ENCODE data around the gene ZNF317.

Gene ZNF317

GRCh38 chr19:9148697-9149096 lies 8.5 kb downstream of the ZNF317 start:
- Histone ChIP-seq H3K4me1 (no peaks in the 10 kb centered on the region), H3K36me3 (peaks cover 18% of the 10 kb centered on the region), H3K27me3 (no peaks in the 10 kb centered on the region), H3K9me3 (peaks cover 16% of the 10 kb centered on the region; the same call in 1 of the 2 replicates), H3K4me3 (ENCODE audit: low read depth, low read length) (no peak overlapping the region)
- DNase-seq = no peak
- TF ChIP-seq CTCF (IDR thresholded peaks at IDR 0.05; ENCODE audit: low read depth, low read length) = no peak

GRCh38 chr19:9149997-9150396 lies 9.8 kb downstream of the ZNF317 start:
- peaks cover 19% of the 10 kb centered on the region for H3K36me3 ChIP-seq

GRCh38 chr19:9150650-9151049 lies 10.5 kb downstream of the ZNF317 start:
- no peaks in the 10 kb centered on the region for H3K27me3 ChIP-seq
- peaks cover 25% of the 10 kb centered on the region for H3K36me3 ChIP-seq
- DNase-seq = no peak
- peaks cover 2% of the 10 kb centered on the region; the same call in 1 of the 2 replicates for H3K9me3 ChIP-seq
- no peak for TF ChIP-seq CTCF (IDR thresholded peaks at IDR 0.05; ENCODE audit: low read depth, low read length)
- H3K4me1 ChIP-seq = no peaks in the 10 kb centered on the region
- H3K4me3 ChIP-seq (ENCODE audit: low read depth, low read length) = no peak overlapping the region

More at GRCh38 chr19:9149997-9150396, 9.8 kb downstream of the ZNF317 start:
- TF ChIP-seq CTCF (IDR thresholded peaks at IDR 0.05; ENCODE audit: low read depth, low read length) = no peak
- no peaks in the 10 kb centered on the region for H3K4me1 ChIP-seq
- DNase-seq = no peak
- no peak overlapping the region for H3K4me3 ChIP-seq (ENCODE audit: low read depth, low read length)
- H3K9me3 ChIP-seq = peaks cover 9% of the 10 kb centered on the region; the same call in 1 of the 2 replicates
- H3K27me3 ChIP-seq = no peaks in the 10 kb centered on the region

- DNase-seq = no peak
- H3K9me3 ChIP-seq = peaks cover 2% of the 10 kb centered on the region; the same call in 1 of the 2 replicates
- no peaks in the 10 kb centered on the region for H3K4me1 ChIP-seq
- no peak for TF ChIP-seq CTCF (IDR thresholded peaks at IDR 0.05; ENCODE audit: low read depth, low read length)
- no peaks in the 10 kb centered on the region for H3K27me3 ChIP-seq
- H3K36me3 ChIP-seq = peaks cover 33% of the 10 kb centered on the region
- no peak overlapping the region for H3K4me3 ChIP-seq (ENCODE audit: low read depth, low read length)
Observed at GRCh38 chr19:9151367-9151766, 11.2 kb downstream of the ZNF317 start.

GRCh38 chr19:9155591-9155990 lies 15.4 kb downstream of the ZNF317 start:
- H3K9me3 ChIP-seq = 0 out of 2 replicates have a peak, but pooled peaks cover 2% of the 10 kb centered on the region
- TF ChIP-seq CTCF (IDR thresholded peaks at IDR 0.05; ENCODE audit: low read depth, low read length) = no peak

GRCh38 chr19:9156304-9156703 lies 16.1 kb downstream of the ZNF317 start:
- H3K36me3 ChIP-seq = peaks cover 65% of the 10 kb centered on the region
- no peak overlapping the region for H3K4me3 ChIP-seq (ENCODE audit: low read depth, low read length)
- H3K27me3 ChIP-seq = no peaks in the 10 kb centered on the region
- no peak for TF ChIP-seq CTCF (IDR thresholded peaks at IDR 0.05; ENCODE audit: low read depth, low read length)
- DNase-seq = no peak
- H3K9me3 ChIP-seq = 0 out of 2 replicates have a peak, but pooled peaks cover 1% of the 10 kb centered on the region
- no peaks in the 10 kb centered on the region for H3K4me1 ChIP-seq

More at GRCh38 chr19:9155591-9155990, 15.4 kb downstream of the ZNF317 start:
- Histone ChIP-seq H3K27me3 (no peaks in the 10 kb centered on the region), H3K4me3 (ENCODE audit: low read depth, low read length) (no peak overlapping the region), H3K36me3 (peaks cover 58% of the 10 kb centered on the region), H3K4me1 (no peaks in the 10 kb centered on the region)
- no peak for DNase-seq

All from BE2C (cell line).